IPS-18a (cell line): ENCODE results near the gene AP2A2.

ENCODE experiments used
- H3K27ac ChIP-seq: one replicate; pipeline ENCODE4 v1.5.1; 2013; ENCODE audit warnings: low read length
- H3K27me3 ChIP-seq: one replicate; pipeline ENCODE4 v1.6.1; 2013; ENCODE audit warnings: mild to moderate bottlenecking, low read length; ENCODE audit not compliant: control insufficient read depth, insufficient read depth
- H3K36me3 ChIP-seq: one replicate; pipeline ENCODE4 v1.6.1; 2013; ENCODE audit warnings: low read depth, low read length; ENCODE audit not compliant: control insufficient read depth
- H3K4me1 ChIP-seq: one replicate; pipeline ENCODE4 v1.6.1; 2013; ENCODE audit warnings: low read depth, low read length; ENCODE audit not compliant: control insufficient read depth
- H3K4me3 ChIP-seq: one replicate; pipeline ENCODE4 v1.5.1; 2013; ENCODE audit warnings: low read length
- H3K9ac ChIP-seq: one replicate; pipeline ENCODE4 v1.6.1; 2013; ENCODE audit warnings: mild to moderate bottlenecking, low read length, moderate library complexity
- H3K9me3 ChIP-seq: one replicate; pipeline ENCODE4 v1.6.1; 2013; ENCODE audit warnings: low read depth, low read length; ENCODE audit not compliant: control insufficient read depth

Gene AP2A2

DNA sequence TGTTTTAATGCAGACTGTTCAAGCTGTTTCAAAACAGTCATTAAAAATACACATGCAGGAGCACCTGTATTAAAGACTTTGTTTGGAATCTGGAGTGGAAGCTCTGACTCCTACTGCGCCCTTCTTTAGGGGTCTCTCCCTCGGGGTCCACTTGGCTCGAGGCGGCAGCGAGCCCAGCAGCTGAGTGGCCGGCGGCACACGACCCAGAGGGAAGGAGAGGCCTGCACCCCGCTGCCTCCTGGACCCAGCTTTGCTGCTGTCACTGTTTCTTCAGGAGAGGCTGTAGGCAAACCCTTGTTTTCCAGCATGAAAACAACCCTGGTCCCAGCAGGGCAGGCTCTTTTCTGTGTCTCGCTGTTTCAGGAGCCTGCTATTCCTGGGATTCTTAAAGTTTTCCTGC lies 81.6 kb downstream of the AP2A2 start:
- H3K4me1 ChIP-seq: no peaks in the 10 kb centered on the region
- no peaks in the 10 kb centered on the region for H3K27me3 ChIP-seq
- peaks cover 53% of the 10 kb centered on the region for H3K36me3 ChIP-seq
- H3K4me3 ChIP-seq: no peak overlapping the region
- H3K9ac ChIP-seq: no peak overlapping the region
- H3K9me3 ChIP-seq: no peaks in the 10 kb centered on the region
- H3K27ac ChIP-seq: no peak overlapping the region

DNA sequence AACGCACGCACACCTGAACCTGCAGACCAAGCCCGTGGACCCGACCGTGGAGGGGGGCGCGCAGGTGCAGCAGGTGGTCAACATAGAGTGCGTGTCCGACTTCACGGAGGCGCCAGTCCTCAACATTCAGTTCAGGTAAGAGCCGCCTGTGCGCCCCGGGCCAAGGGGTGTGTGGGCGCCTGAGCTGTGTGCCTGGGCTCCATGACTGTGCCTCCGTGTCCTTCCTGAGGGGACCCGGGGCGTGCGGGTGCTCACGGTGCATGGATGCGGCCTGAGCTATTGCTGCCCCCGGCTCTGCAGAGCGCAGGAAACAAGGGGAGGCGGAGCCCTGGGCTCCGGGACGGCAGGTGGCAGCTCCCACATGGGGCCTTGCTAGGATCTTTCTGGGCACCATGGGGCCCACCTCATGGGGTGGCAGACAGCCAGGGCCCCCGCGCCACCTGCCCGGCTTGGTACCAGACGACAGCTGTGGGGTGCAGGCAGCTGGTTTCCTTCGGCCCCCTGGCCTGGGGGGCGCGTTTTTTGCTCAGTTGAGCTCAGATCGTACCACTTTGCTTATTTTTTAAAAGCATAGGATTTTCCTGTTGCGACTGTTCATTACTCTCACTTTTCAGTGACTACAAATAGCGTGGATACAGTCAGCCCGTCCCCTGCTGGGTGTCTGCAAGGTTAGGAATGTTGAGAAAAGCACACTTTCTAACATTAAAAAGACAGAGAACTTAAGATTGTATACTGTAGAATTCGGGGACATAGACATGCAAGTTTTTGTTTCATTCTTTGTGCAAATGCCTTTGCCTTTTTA lies 82.5 kb downstream of the AP2A2 start:
- no peak overlapping the region for H3K4me3 ChIP-seq
- no peaks in the 10 kb centered on the region for H3K4me1 ChIP-seq
- H3K36me3 ChIP-seq: peaks cover 48% of the 10 kb centered on the region
- H3K27me3 ChIP-seq: no peaks in the 10 kb centered on the region
- H3K27ac ChIP-seq: no peak overlapping the region
- H3K9me3 ChIP-seq: no peaks in the 10 kb centered on the region
- no peak overlapping the region for H3K9ac ChIP-seq

DNA sequence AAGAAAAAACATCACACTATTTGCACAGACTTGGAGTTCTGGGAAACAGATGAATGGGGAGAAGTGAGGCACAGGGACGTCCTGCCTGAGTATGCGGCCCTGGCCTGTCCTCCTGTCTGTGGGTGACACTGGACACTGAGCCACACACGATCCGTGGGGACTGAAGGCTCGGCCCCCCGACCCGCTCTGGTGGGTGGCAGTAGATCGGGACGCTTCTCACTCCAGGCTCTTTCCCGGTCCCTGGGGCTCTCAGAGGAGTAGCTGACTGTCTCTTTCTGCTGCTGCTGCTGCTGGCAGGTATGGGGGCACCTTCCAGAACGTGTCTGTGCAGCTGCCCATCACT lies 83.1 kb downstream of the AP2A2 start:
- no peak overlapping the region for H3K4me3 ChIP-seq
- H3K36me3 ChIP-seq: peaks cover 43% of the 10 kb centered on the region
- H3K4me1 ChIP-seq: no peaks in the 10 kb centered on the region

DNA sequence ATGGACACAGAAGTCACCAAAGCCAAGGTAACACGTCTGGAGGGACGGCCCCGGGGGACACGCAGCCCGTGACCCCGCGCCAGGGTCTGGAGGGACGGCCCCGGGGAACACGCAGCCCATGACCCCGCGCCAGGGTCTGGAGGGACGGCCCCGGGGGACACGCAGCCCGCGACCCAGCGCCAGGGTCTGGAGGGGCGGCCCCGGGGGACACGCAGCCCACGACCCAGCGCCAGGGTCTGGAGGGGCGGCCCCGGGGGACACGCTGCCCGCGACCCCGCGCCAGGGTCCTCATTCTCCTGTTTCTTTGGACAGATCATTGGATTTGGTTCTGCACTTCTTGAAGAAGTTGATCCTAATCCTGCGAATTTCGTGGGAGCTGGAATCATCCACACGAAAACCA lies 83.7 kb downstream of the AP2A2 start:
- H3K27ac ChIP-seq: no peak overlapping the region
- H3K36me3 ChIP-seq: peaks cover 39% of the 10 kb centered on the region
- no peaks in the 10 kb centered on the region for H3K27me3 ChIP-seq
- no peak overlapping the region for H3K9ac ChIP-seq
- H3K4me1 ChIP-seq: no peaks in the 10 kb centered on the region
- H3K4me3 ChIP-seq: no peak overlapping the region
- no peaks in the 10 kb centered on the region for H3K9me3 ChIP-seq

More for the DNA sequence above, 83.1 kb downstream of the AP2A2 start:
- Histone ChIP-seq H3K9ac (no peak overlapping the region), H3K9me3 (no peaks in the 10 kb centered on the region), H3K27ac (no peak overlapping the region), H3K27me3 (no peaks in the 10 kb centered on the region)

DNA sequence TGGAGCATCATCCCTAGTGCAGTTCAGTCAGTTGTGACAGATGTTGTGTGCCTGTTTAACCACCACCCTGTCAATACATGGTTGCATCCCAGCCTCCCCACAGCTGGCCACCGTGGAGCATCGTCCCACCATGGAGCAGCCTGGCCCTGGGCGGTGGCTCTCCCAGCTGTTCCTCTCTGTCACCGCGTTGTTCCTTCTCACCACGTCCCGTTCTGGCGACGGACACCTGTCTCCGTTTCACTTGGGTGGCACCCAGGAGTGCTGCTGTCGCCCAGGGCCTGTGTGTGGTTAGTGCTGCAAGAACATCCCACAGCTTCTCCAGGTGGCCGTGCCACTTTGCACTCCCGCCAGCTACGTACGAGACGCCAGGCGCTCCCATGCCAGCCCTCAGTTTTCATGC lies 84.3 kb downstream of the AP2A2 start:
- no peaks in the 10 kb centered on the region for H3K4me1 ChIP-seq
- peaks cover 33% of the 10 kb centered on the region for H3K36me3 ChIP-seq
- H3K4me3 ChIP-seq: no peak overlapping the region
- no peak overlapping the region for H3K9ac ChIP-seq
- H3K9me3 ChIP-seq: no peaks in the 10 kb centered on the region
- H3K27me3 ChIP-seq: no peaks in the 10 kb centered on the region
- H3K27ac ChIP-seq: no peak overlapping the region

DNA sequence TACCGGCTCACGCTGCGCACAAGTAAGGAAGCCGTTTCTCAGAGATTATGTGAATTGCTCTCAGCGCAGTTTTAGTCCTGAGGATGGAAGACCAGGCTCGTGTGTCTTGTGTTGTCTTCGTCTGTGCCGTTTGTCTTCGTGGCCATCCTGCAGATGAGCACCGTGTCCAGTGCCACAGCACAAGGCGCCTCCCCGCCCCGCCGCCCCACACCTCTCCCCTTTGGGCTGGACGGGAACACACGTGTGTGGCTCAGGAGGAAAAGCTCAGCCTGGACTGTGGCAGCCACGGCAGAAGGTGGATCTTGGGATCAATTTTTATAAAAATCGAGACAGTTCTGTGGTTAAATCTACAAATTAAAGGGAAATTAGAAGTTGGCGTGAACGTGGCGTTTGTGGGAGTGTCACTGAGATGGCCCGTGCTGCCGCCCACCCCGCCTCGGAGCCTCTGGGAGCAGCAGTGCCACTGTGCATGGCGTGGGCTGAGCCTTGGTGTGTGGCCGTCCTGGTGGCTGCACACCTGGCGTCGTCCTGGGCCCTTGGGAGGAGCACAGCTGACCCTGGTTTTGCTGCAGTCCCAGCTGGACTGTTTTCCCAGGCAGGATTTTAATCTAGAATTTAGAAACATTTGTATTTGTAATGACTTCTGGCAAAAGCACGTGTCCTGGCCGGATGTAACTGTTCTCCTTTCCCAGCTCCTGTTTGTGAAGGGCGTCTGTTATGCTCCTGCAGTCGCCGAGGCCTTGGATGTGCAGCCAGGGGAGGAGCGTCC lies 85.1 kb downstream of the AP2A2 start:
- Histone ChIP-seq H3K9ac (no peak overlapping the region), H3K27ac (no peak overlapping the region), H3K27me3 (no peaks in the 10 kb centered on the region), H3K9me3 (no peaks in the 10 kb centered on the region), H3K4me3 (no peak overlapping the region), H3K4me1 (no peaks in the 10 kb centered on the region), H3K36me3 (peaks cover 32% of the 10 kb centered on the region)

- Histone ChIP-seq H3K4me1 (no peaks in the 10 kb centered on the region), H3K9me3 (no peaks in the 10 kb centered on the region), H3K27ac (no peak overlapping the region), H3K4me3 (no peak overlapping the region), H3K9ac (no peak overlapping the region), H3K36me3 (peaks cover 32% of the 10 kb centered on the region), H3K27me3 (no peaks in the 10 kb centered on the region)
These were observed 85.6 kb downstream of the AP2A2 start for GRCh38 chr11:1011320-1011698.

GRCh38 chr11:1012291-1012690 lies 86.6 kb downstream of the AP2A2 start:
- H3K27me3 ChIP-seq: no peaks in the 10 kb centered on the region
- H3K9me3 ChIP-seq: no peaks in the 10 kb centered on the region
- H3K4me3 ChIP-seq: no peak overlapping the region
- peaks cover 26% of the 10 kb centered on the region for H3K36me3 ChIP-seq
- H3K9ac ChIP-seq: no peak overlapping the region
- H3K27ac ChIP-seq: no peak overlapping the region
- H3K4me1 ChIP-seq: no peaks in the 10 kb centered on the region

DNA sequence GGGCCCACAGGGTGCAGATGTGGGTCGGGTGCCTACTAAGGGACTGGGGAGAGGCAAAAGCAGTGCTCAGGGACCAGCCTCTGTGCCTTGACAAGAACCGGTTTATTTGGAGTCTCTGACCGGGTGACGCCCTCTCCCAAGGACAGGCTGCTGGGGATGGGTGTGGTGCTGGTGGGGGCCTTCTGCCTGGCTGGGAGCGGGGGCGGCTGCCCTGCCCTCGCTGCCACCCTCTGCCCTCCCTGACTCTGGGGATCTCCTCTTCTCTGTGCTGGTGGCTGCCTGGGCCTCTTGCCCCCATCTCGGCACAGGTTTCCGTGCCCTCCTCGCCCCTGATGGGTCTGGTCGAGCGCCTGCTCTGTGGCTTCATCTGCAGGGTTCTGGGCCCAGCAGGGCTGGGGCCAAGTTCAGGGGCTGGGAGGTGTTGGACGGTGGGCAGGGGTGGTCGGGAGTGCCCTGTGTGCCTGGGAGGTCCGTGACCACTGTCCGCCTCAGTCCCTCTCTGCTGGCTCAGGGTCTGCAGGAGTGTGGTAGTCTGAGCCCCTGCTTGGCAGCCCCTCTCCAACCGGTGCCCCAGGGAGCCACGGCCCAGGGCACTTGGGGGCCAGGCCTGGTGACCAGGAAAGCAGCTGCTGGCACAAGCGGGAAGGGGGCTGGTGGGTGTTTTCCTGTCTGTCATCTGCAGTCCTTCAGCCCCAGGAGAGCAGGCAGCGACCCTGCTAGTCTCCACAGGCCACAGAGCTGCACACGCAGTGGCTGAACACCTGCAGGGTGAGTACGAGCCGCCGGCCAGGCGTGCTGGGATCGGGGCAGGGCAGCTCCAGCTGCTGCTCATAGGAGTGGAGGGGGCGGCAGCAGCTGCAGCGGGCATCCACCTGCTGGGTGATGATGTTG lies 87.3 kb downstream of the AP2A2 start:
- Histone ChIP-seq H3K9ac (no peak overlapping the region), H3K36me3 (peaks cover 26% of the 10 kb centered on the region), H3K9me3 (no peaks in the 10 kb centered on the region), H3K27me3 (no peaks in the 10 kb centered on the region), H3K4me3 (no peak overlapping the region), H3K4me1 (no peaks in the 10 kb centered on the region), H3K27ac (no peak overlapping the region)

- H3K4me3 ChIP-seq: no peak overlapping the region
- no peaks in the 10 kb centered on the region for H3K27me3 ChIP-seq
- H3K27ac ChIP-seq: no peak overlapping the region
- no peaks in the 10 kb centered on the region for H3K9me3 ChIP-seq
- H3K4me1 ChIP-seq: no peaks in the 10 kb centered on the region
- no peak overlapping the region for H3K9ac ChIP-seq
- H3K36me3 ChIP-seq: peaks cover 26% of the 10 kb centered on the region
These were observed 87.9 kb downstream of the AP2A2 start for GRCh38 chr11:1013631-1013935.

GRCh38 chr11:1014276-1014675 lies 88.6 kb downstream of the AP2A2 start:
- Histone ChIP-seq H3K4me3 (no peak overlapping the region), H3K4me1 (no peaks in the 10 kb centered on the region), H3K27me3 (no peaks in the 10 kb centered on the region), H3K9me3 (no peaks in the 10 kb centered on the region), H3K36me3 (peaks cover 22% of the 10 kb centered on the region), H3K9ac (no peak overlapping the region), H3K27ac (no peak overlapping the region)
